Measurements from ENCODE around the gene PCGF3. TPM values are rescaled to one million over a fixed set of nuclear protein-coding genes. Genes with fewer than 3 reads are reported as not detected.

PCGF3 gene
- total RNA-seq, 2 experiments from 2014 or later, result 25.8 to 26.1 TPM

- CTCF ChIA-PET, result no interaction called here
Observed at GRCh38 chr4:786074-786741, 80.6 kb downstream of the PCGF3 start.

GRCh38 chr4:786861-787300, 81.2 kb downstream of the PCGF3 start:
- POLR2A ChIA-PET, result no interaction called here
- CTCF ChIA-PET, result no interaction called here

More at GRCh38 chr4:786074-786741, 80.6 kb downstream of the PCGF3 start:
- POLR2A ChIA-PET, result no interaction called here

- ChIA-PET POLR2A (no interaction called here), CTCF (no interaction called here)
Observed at GRCh38 chr4:787561-787981, 81.9 kb downstream of the PCGF3 start.

GRCh38 chr4:788006-788635, 82.5 kb downstream of the PCGF3 start:
- CTCF ChIA-PET, result no interaction called here
- POLR2A ChIA-PET, result no interaction called here

- CTCF ChIA-PET, result no interaction called here
- POLR2A ChIA-PET, result no interaction called here
Observed at GRCh38 chr4:788636-789297, 83.1 kb downstream of the PCGF3 start.

- POLR2A ChIA-PET, result no interaction called here
- CTCF ChIA-PET, result interaction anchor here (0.5 kb wide), 1 partner anchor 32 kb away, joined by 3 read pairs; no protein-coding TSS in a partner anchor
Observed at GRCh38 chr4:789571-790465, 84.2 kb downstream of the PCGF3 start.

GRCh38 chr4:790466-790820, 84.8 kb downstream of the PCGF3 start:
- POLR2A ChIA-PET, result no interaction called here
- CTCF ChIA-PET, result interaction anchor here (0.5 kb wide), 1 partner anchor 32 kb away, joined by 3 read pairs; no protein-coding TSS in a partner anchor

- CTCF ChIA-PET, result interaction anchor here (0.8 kb wide), 1 partner anchor 8 kb away, joined by 3 read pairs; no protein-coding TSS in a partner anchor
- POLR2A ChIA-PET, result no interaction called here
Observed at GRCh38 chr4:791252-791897, 85.7 kb downstream of the PCGF3 start.

- ChIA-PET CTCF (no interaction called here), POLR2A (no interaction called here)
Observed at GRCh38 chr4:791898-792625, 86.4 kb downstream of the PCGF3 start.

GRCh38 chr4:792626-793092, 87.0 kb downstream of the PCGF3 start:
- CTCF ChIA-PET, result no interaction called here
- POLR2A ChIA-PET, result interaction anchor here (1.1 kb wide), 1 partner anchor 11 kb away, joined by 4 read pairs; no protein-coding TSS in a partner anchor

GRCh38 chr4:793093-793861, 87.6 kb downstream of the PCGF3 start:
- CTCF ChIA-PET, result no interaction called here
- POLR2A ChIA-PET, result interaction anchor here (1.1 kb wide), 2 partner anchors 12 to 14 kb away, joined by 3 to 4 read pairs; no protein-coding TSS in a partner anchor

GRCh38 chr4:793941-794621, 88.4 kb downstream of the PCGF3 start:
- ChIA-PET POLR2A (interaction anchor here (1.1 kb wide), 2 partner anchors 12 to 15 kb away, joined by 3 to 4 read pairs; no protein-coding TSS in a partner anchor), CTCF (interaction anchor here (1.1 to 1.7 kb wide), 3 partner anchors 10 to 279 kb away, joined by 3 to 12 read pairs (median 3); no protein-coding TSS in a partner anchor)

GRCh38 chr4:794900-795725, 89.5 kb downstream of the PCGF3 start:
- CTCF ChIA-PET, result interaction anchor here (1.1 to 1.7 kb wide), 3 partner anchors 12 to 278 kb away, joined by 3 to 12 read pairs (median 3); no protein-coding TSS in a partner anchor
- POLR2A ChIA-PET, result no interaction called here

GRCh38 chr4:795726-796119, 90.1 kb downstream of the PCGF3 start:
- CTCF ChIA-PET, result no interaction called here
- POLR2A ChIA-PET, result no interaction called here

- ChIA-PET CTCF (no interaction called here), POLR2A (no interaction called here)
Observed at GRCh38 chr4:796206-796605, 90.6 kb downstream of the PCGF3 start.

- ChIA-PET POLR2A (no interaction called here), CTCF (no interaction called here)
Observed at GRCh38 chr4:797066-797465, 91.4 kb downstream of the PCGF3 start.

Measured in activated CD8-positive, alpha-beta memory T cell treated with anti-CD3 and anti-CD28 coated beads for 36 hours (primary cell).